Upper lobe of left lung (tissue), 6 donors: Measurements from ENCODE around the gene LRRC19. TPM values are rescaled to one million over a fixed set of nuclear protein-coding genes. Genes with fewer than 3 reads are reported as not detected.

Experiments used
- ATAC-seq, 2 donors: fragments of 200-7000 bp; cut with Tn5 transposase; one replicate each; pipeline ENCODE4 v1.9.1; 2022; ENCODE audit warnings: mild to moderate bottlenecking in 2 of 2, moderate library complexity in 2 of 2; ENCODE audit not compliant: low FRiP score in 2 of 2
- DNase-seq, 2 donors: peaks; one replicate each; pipeline ENCODE4 v3.0.0-alpha.2; 2019 to 2020
- H3K27ac ChIP-seq, 4 donors: fragments of 200-600 bp; sonication (generic); one replicate each; pipeline ENCODE4 v1.5.1; 2016 to 2019
- H3K27me3 ChIP-seq, 4 donors: fragments of 200-600 bp; sonication (generic); one replicate each; pipeline ENCODE4 v1.5.1; 2017 to 2019
- H3K36me3 ChIP-seq, 4 donors: fragments of 200-600 bp; sonication (generic); one replicate each; pipeline ENCODE4 v1.5.1; 2016 to 2019
- H3K4me1 ChIP-seq, 4 donors: fragments of 200-600 bp; sonication (generic); one replicate each; pipeline ENCODE4 v1.5.1; 2018 to 2019
- H3K4me3 ChIP-seq, 4 donors: fragments of 200-600 bp; sonication (generic); one replicate each; pipeline ENCODE4 v1.5.1; 2017 to 2019; ENCODE audit warnings: mild to moderate bottlenecking in 2 of 4, moderate library complexity in 1 of 4
- H3K9me3 ChIP-seq, 4 donors: fragments of 200-600 bp; sonication (generic); one replicate each; pipeline ENCODE4 v1.5.1; 2018 to 2019
- EP300 ChIP-seq, 4 donors: sonication (generic); formaldehyde crosslinking; IDR thresholded peaks; one replicate each; pipeline ENCODE4 v1.5.1; 2017; ENCODE audit warnings: antibody characterized with exemption in 4 of 4, control low read depth in 2 of 4
- POLR2A ChIP-seq, 4 donors: fragments of 450-650 bp; IDR thresholded peaks; one replicate each; pipeline ENCODE4 v1.5.1; 2016 to 2017; ENCODE audit warnings: antibody characterized with exemption in 4 of 4, mild to moderate bottlenecking in 2 of 4
- POLR2AphosphoS5 ChIP-seq, 2 donors: sonication (generic); formaldehyde crosslinking; IDR thresholded peaks; one replicate each; pipeline ENCODE4 v1.5.1; 2017; ENCODE audit warnings: antibody characterized with exemption in 2 of 2
- WGBS, 2 donors: methylation state at CpG; one replicate each; pipeline ENCODE4 v1.1.5; 2017 to 2018; 5-methylcytosine and 5-hydroxymethylcytosine counted together
- total RNA-seq, 6 donors: library from RNA; depleted of rRNA in 4 of 6; stranded (reverse); fragments of >200 nt in 4 of 6; gene quantifications; one replicate each; pipeline versions ENCODE4 v1.1.0 to v1.2.1, GENCODE V29; 2016 to 2021
- TF ChIP-seq, protein P1 (sequence below), 6 experiments: fragments of 450-650 bp in 4 of 6; fragments of 200-600 bp in 2 of 6; sonication (generic) in 2 of 6; IDR thresholded peaks; one replicate each; pipeline ENCODE4 v1.5.1; 2016 to 2019; ENCODE audit warnings: antibody characterized with exemption in 6 of 6
- donor health status: DM: no; HTN: no; CAD: no; lungs with moderate emphysema.
- donor health status: DM: no; HTN: yes; CAD: no; lungs with severe emphysema.

The LRRC19 gene
- total RNA-seq, 6 donors from 2014 or later = 0.15 to 1.5 (median 0.35) TPM; not detected in 2

DNA sequence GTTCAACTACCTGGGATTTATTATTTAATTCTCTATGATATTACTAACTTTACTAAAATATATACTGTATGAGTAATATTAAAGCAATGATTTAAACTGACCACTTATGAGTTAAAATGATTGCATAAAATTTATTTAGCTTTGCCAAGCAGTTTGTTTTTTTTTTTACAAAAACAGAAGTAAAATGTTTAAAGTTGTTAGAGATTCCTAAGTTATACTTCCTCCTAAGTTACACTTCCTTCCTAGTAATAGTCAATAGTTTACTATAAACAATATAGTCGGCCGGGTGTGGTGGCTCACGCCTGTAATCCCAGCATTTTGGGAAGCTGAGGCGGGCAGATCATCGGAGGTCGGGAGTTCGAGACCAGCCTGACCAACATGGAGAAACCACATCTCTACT lies 23.7 kb upstream of the LRRC19 start:
- H3K27ac ChIP-seq = no peak overlapping the region
- no peaks in the 10 kb centered on the region for H3K9me3 ChIP-seq
- H3K4me1 ChIP-seq = peaks cover 0 to 3% (median 0%) of the 10 kb centered on the region in 4 donors
- peak in 1 of 2 donors; percentile 41 for ATAC-seq
- H3K36me3 ChIP-seq = peaks cover 0 to 14% (median 2%) of the 10 kb centered on the region in 4 donors
- no peak for TF ChIP-seq POLR2AphosphoS5 (IDR thresholded peaks at IDR 0.05)
- TF ChIP-seq EP300 (IDR thresholded peaks at IDR 0.05) = no peak
- TF ChIP-seq POLR2A (IDR thresholded peaks at IDR 0.05) = no peak
- TF ChIP-seq, protein P1, sequence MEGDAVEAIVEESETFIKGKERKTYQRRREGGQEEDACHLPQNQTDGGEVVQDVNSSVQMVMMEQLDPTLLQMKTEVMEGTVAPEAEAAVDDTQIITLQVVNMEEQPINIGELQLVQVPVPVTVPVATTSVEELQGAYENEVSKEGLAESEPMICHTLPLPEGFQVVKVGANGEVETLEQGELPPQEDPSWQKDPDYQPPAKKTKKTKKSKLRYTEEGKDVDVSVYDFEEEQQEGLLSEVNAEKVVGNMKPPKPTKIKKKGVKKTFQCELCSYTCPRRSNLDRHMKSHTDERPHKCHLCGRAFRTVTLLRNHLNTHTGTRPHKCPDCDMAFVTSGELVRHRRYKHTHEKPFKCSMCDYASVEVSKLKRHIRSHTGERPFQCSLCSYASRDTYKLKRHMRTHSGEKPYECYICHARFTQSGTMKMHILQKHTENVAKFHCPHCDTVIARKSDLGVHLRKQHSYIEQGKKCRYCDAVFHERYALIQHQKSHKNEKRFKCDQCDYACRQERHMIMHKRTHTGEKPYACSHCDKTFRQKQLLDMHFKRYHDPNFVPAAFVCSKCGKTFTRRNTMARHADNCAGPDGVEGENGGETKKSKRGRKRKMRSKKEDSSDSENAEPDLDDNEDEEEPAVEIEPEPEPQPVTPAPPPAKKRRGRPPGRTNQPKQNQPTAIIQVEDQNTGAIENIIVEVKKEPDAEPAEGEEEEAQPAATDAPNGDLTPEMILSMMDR (IDR thresholded peaks at IDR 0.05) = no peak
- no peak for DNase-seq
- 81% methylated on average over 7 of the region's 7 CpGs for WGBS, 2 donors
- no peaks in the 10 kb centered on the region for H3K27me3 ChIP-seq
- H3K4me3 ChIP-seq = no peak overlapping the region

DNA sequence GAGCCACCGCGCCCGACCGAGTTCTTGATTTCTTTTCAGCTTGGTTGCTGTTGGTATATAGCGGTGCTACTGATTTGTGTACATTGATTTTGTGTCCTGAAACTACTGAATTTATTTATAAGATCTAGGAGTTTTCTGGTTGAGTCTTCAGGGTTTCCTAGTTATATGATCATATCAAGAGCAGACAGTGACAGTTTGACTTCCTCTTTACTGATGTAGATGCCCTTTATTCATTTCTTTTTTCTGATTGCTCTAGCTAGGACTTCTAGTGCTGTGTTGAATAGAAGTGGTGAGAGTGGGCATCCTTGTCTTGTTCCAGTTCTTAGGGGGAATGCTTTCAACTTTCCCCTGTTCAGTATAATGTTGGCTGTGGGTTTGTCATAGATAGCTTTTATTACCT lies 17.4 kb upstream of the LRRC19 start:
- H3K36me3 ChIP-seq = peaks cover 0 to 38% (median 7%) of the 10 kb centered on the region in 4 donors
- no peaks in the 10 kb centered on the region for H3K9me3 ChIP-seq
- ATAC-seq = no peak
- TF ChIP-seq POLR2A (IDR thresholded peaks at IDR 0.05) = no peak
- no peak for TF ChIP-seq EP300 (IDR thresholded peaks at IDR 0.05)
- TF ChIP-seq, protein P1 (IDR thresholded peaks at IDR 0.05) = no peak
- TF ChIP-seq POLR2AphosphoS5 (IDR thresholded peaks at IDR 0.05) = no peak
- no peak overlapping the region for H3K4me3 ChIP-seq
- 97 to 100% methylated on average over 5 of the region's 5 CpGs for WGBS, 2 donors
- no peaks in the 10 kb centered on the region for H3K27me3 ChIP-seq
- DNase-seq = no peak
- no peak overlapping the region for H3K27ac ChIP-seq
- H3K4me1 ChIP-seq = no peaks in the 10 kb centered on the region

DNA sequence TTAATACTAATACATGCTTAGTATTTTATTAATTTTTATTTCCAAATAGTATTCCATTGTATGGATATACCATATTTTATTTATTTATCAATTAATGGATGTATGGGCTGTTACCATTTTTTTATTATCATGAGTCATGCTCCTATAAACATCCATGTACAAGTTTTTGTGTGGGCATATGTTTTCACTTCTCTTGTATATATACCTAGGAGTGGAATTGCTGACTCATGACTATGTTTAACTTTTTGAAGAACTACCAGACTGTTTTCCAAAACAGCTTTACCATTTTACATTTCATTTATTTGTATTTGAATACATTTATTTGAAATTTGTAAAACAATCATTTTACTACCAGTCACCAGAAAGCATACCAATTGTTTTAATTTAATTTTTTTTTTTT lies 14.1 kb upstream of the LRRC19 start:
- no peaks in the 10 kb centered on the region for H3K4me1 ChIP-seq
- no peak overlapping the region for H3K27ac ChIP-seq
- peaks cover 0 to 52% (median 12%) of the 10 kb centered on the region in 4 donors for H3K36me3 ChIP-seq
- TF ChIP-seq POLR2A (IDR thresholded peaks at IDR 0.05) (no peak), POLR2AphosphoS5 (IDR thresholded peaks at IDR 0.05) (no peak), EP300 (IDR thresholded peaks at IDR 0.05) (no peak)
- TF ChIP-seq, protein P1 (IDR thresholded peaks at IDR 0.05) = no peak
- no peak overlapping the region for H3K4me3 ChIP-seq
- no peak for ATAC-seq
- no peak for DNase-seq
- no peaks in the 10 kb centered on the region for H3K9me3 ChIP-seq
- H3K27me3 ChIP-seq = no peaks in the 10 kb centered on the region

DNA sequence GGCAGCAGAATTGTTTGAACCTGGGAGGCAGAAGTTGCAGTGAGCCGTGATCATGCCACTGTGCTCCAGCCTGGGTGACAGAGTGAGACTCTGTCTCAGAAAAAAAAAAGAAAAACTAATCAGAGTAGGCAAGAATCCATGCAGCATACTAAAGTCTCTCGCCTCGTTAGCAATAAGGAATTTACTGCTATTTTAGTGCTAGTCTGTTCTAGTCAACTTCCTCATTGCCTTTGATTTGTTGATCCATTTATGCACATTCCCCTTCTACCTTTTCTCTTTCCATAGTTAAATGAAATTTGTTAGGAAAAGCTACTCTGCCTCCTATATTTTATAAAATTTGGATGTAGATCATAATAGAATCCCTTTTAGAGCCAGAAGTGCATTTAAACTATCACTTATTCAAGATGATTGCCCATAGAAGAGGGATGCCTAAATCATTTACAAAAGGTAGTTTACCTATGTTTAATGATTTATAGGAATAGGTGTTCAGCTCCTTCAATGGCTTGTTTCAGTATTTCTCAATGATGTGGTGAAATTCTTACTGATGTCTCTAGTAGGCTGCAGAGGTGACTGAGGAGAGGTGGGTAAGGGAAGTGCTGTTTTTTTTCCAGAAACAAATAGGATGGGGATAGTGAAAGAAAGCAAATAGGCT lies 1.9 kb downstream of the LRRC19 start:
- TF ChIP-seq, protein P1 (IDR thresholded peaks at IDR 0.05) = no peak
- TF ChIP-seq EP300 (IDR thresholded peaks at IDR 0.05) = no peak
- no peak for TF ChIP-seq POLR2A (IDR thresholded peaks at IDR 0.05)
- no peak for TF ChIP-seq POLR2AphosphoS5 (IDR thresholded peaks at IDR 0.05)
- ATAC-seq (no peak), DNase-seq (no peak)
- H3K9me3 ChIP-seq = no peaks in the 10 kb centered on the region
- H3K27me3 ChIP-seq = no peaks in the 10 kb centered on the region
- WGBS, 2 donors = 84 to 89% methylated on average over 3 of the region's 3 CpGs
- no peak overlapping the region for H3K4me3 ChIP-seq
- peaks cover 0 to 2% (median 0%) of the 10 kb centered on the region in 4 donors for H3K36me3 ChIP-seq
- no peak overlapping the region for H3K27ac ChIP-seq
- no peaks in the 10 kb centered on the region for H3K4me1 ChIP-seq

DNA sequence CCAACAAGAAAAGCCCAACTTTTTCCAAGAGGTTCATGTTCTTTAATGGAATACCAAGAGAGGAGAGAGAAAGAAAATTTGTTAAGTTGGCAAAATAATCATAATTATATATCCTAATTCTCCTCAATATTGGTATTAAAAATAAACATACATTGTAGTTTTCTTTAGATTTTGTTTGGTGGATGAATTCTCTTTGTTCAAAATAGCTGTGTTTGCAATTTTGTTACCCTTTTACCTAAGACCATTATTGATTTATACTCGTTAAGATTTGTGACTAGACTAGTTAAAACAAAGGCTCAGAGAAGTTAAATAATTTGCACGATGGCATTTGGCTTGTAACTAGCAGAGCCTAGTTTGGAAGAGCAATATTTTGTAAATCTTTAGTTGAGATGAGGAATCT lies 9.7 kb downstream of the LRRC19 start:
- Histone ChIP-seq H3K9me3 (no peaks in the 10 kb centered on the region), H3K4me3 (no peak overlapping the region), H3K27me3 (no peaks in the 10 kb centered on the region), H3K36me3 (peaks cover 0 to 15% (median under 1%) of the 10 kb centered on the region in 4 donors), H3K27ac (no peak overlapping the region), H3K4me1 (no peaks in the 10 kb centered on the region)
- no peak for ATAC-seq
- no peak for TF ChIP-seq EP300 (IDR thresholded peaks at IDR 0.05)
- TF ChIP-seq POLR2AphosphoS5 (IDR thresholded peaks at IDR 0.05) = no peak
- TF ChIP-seq, protein P1 (IDR thresholded peaks at IDR 0.05) = no peak
- TF ChIP-seq POLR2A (IDR thresholded peaks at IDR 0.05) = no peak
- no peak for DNase-seq
- WGBS, 2 donors = 89 to 90% methylated on average over 2 of the region's 2 CpGs
